GM19043 (cell line): ENCODE data around the gene CRBN.

ENCODE experiments used
- ATAC-seq: cut with Tn5 transposase; IDR thresholded peaks from one replicate; pipeline ENCODE4 v1.9.1; 2021; ENCODE audit warnings: low read depth; ENCODE audit not compliant: unreplicated experiment

The CRBN gene

DNA sequence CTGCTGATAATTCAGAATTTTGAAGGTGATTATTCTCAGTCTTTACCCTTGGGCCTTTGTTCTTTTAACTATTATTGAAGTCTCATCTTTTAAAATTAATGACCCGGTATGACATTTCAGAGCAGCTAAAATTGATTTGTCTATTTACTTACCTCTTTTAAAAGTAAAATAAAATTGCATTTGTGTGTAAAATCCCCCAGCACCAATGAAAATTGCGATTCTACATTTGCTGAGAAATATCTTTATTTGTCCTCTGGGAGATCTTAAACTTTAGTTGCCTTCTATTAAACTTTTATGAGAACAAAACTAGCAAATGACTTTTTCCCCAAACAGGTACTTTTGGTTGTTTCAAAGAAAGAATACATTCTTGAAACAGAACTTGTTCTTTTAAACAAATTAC, 61.8 kb downstream of the CRBN start:
- no peak for ATAC-seq

DNA sequence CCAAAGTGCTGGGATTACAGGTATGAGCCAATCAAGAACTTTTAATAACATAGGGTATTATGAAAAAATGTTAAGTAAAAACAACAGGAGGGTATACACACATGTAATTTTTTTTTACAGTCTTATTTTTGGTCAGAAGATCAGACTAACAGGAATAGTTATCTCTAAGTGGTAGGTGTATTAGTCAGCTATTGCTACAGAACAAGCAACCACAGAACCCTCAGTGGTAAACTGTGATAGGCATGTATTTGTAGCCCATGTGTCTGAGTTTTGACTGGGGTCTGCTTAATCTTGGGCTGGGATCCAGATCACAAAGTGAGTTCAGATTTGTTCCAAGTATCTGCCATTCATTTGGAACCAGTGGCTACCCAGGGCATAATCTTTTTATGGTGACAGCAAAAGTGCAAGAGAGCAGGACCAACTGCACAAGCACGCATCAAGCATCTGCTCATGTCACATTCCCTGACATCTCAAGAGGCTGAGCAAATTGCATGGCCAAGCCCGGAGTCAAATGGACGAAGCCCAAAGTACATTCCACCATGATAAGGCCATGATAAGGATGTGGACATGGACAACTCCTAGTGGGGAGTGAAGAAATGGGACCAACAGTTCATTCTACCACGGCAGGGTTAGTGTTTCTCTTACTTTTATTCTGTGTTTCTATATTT, 66.3 kb downstream of the CRBN start:
- ATAC-seq: no peak

DNA sequence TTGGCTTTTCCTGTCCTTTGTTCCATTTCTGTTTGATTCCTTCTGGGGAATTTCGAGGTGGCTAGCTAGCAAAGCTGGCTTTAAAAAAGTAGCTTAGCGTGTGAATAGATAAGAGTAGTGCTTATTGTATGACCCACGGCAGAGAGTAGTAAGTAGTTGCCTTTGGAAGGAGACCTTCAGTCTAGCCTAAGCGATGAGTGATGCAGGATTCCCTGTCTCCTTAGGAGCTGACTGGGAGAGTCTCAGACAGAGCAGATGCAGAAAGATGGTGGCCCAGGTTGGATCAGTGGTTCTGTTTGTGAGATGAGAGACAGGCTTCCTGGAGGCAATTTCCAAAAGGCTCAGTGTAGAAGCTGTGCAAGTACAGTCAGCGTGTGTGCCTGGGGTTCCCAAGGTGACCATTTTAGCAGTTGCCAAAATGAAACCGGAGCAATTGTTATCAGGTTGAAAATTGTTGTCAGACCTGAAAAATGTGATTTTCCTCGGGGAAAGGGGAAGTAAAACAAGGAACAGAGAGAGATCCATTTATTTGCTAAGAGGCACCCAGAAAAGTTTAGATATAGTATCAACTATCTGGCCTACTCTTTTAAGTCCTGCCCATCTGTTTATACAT, 68.6 kb downstream of the CRBN start:
- ATAC-seq: no peak

DNA sequence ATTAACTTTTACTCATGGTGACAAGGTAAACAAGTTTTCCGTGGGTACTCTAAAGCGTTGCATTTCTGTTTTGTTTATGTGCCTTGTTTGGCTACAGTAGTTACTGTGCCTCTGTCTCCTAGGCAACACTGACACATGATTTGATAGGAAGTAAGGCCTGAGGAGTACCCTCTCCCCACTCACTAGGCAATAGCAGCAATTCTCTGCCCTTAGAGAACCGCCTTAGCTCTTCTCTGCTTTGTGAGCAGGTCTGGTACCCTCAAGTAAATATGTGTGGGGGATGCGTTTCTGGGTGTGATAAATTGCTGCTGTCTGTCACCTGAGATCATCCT, 69.2 kb downstream of the CRBN start, which contains the start of gene IL5RA:
Gene IL5RA (minus strand): TSS at position 76 of the 332 bp plus-strand sequence. CDS start 5,390 bp downstream, outside the sequence.
- peak; percentile 34 for ATAC-seq

DNA sequence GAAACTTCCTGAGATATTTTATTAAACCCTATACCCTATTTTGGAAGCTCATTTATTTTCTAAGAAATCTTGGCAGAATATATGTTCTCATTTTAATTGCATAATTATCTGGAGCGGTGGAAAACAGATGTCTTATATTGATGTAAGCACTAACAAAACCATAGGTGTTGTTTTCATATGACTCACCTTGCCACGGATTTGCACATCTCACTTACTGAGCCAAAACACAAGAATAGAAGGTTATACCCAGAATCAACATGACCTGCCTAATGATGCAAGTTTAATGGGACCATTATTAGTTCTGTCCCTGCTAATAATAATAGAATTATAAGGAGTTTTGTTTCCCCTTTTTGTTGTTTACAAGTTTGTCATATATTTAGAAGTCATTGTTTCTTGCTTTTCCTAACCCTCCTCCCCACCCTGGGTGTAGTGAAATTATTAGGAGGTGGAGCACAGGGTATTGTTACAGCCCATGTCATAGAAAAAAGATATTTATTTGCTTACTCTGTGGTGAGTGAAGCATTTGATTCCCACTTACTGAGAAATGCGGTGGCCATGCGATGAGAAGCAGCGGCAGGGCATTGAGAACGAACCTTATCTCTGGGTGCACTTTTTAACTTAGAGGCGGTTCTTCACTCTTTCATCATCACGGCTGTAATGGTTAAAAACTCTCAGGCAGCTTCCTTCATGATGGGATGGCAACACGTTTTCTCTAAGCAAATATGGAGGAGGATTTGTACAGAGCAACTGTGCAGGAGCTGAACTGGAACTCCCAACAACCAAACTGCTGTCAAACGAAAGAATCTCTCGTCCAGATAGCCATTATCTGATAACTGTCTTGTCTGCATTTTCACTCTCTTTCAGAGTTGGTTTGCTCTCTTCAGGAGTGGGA, 69.8 kb downstream of the CRBN start:
- ATAC-seq: peak; percentile 71

DNA sequence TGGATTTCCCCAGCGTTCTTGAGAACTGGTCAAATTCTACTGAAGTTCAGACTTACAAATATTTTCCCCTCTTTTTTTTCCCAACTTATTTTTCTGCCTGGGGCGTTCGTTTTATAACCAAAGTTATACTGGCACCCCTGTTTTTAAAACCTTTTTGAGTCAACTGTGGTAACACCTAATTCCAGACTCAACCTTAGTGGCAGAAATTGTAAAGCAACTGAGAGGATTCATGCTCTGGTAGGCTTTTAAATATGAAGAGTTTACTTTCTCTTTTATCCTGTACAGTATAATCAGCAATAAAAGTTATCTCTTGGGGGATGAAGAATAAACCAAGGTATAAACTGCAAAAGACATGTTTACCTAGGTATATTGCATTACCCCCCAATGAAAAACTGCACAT, 71.6 kb downstream of the CRBN start:
- peak; percentile 42 for ATAC-seq

DNA sequence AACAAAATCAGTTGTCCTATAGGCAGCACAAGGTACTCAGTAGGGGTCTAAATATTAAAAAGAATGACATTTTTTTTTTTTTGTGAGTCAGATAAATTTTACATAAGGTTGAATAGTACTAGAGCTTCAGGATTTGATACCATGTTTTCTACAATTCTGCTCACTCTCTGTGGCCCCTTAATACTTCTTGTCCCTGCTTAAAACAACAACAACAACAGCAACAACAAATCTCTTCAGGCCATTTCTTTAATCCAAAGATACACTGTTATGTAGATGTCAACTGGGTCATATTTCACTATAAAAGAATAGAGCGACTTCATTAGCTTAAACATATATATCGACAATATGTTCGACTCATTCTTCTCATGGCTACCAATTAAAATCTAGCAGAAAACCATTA, 72.3 kb downstream of the CRBN start:
- ATAC-seq: no peak

DNA sequence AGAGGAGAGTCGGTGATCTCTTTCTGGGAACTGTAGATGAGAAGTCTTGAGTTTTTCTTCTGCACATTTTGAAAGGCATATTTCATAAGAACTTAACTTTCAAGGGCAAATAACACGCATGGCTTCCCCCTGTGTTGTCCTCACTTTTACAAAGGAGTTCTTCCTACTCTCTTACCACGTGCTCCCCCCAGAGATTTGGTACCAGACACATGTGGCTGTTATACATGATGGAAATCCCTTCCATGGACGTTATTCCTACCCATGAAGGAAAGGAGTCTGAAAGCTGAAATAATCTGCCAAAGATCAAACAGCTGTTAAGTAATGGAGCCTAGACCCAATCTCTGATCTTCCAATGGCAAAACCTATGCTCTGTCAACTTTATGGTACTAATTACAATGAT, 73.7 kb downstream of the CRBN start:
- ATAC-seq: no peak

DNA sequence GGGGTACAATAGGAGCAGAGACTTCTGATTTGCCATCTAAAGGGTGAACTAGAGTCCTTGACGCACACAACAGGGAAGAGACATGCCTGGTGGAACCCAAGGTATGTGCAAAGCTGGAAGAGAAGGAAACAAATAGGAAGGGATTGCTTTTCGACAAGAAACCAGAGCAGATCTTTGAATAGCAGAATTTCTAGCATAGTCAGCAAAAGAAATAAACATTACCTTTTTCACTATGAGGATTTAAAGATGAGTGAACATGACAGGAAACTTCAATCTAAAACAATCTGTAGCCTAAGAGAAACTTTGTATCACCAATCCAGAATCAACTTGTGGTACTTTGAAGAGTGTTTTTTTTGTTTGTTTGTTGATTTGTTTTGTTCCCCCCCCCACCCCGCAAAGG, 74.2 kb downstream of the CRBN start:
- no peak for ATAC-seq

DNA sequence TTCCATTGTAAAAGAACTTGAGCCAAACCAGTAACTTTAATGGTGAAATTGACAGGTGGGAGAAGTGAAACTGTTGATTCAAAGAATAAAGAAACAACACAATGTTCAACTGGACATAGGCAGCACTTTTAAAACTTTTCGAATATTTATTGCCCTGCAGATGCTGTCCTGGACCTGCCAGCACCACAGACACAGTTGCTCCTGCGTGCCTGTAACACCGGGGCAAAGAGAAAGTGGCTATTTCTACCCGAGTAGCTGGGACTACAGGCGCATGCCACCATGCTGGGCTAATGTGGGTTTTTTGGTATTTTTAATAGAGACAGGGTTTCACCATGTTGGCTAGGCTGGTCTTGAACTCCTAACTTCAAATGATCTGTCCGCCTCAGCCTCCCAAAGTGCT, 76.7 kb downstream of the CRBN start:
- ATAC-seq: no peak

DNA sequence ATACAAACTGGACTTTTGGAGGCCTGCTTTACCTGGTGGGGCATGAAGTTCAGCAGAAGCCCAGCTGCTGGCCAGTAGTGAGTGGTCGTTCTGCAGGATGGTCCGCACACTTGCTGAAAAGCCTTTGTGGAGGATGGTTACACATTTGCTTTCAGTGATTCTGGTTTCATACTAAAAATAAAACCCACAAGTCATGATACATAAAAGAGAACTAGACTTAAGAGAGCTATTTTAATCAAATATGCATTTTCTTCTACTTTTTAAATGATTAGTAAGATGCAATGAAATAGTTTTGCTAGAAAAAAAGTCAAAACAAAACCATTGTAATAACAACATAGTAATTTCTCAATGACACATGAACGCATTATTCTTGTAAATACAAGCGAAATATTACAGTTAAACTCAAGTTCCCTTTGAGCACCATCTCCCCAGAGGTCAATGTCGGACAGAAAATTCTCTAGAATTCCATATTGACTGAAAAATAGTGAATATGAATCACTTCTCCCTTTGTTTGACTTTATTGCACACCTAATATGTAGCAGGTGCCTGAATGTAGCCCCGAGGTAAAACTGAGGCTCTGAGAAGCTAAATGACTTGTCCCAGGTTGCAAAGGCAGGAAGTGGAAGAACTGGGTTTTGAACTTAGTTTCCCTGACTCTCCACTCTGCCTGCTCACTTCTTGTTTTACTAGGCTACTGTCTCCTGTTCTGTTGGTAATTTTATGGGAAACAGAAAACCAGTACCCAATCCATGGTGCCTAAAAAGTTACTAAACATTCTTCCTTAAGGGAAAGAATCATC, 77.6 kb downstream of the CRBN start:
- peak; percentile 63 for ATAC-seq
